H4 (cell line): Measurements from ENCODE around the gene FAM118B. TPM values are rescaled to one million over a fixed set of nuclear protein-coding genes. Genes with fewer than 3 reads are reported as not detected.
"Not testable (repeated sequence)": the region's sequence is repeated elsewhere in the genome, so short reads cannot be mapped to it uniquely, and the experiment has no call there.

ENCODE experiments used
- DNase-seq: peaks from one replicate; pipeline ENCODE4 v3.0.0-alpha.2; 2015; ENCODE audit warnings: low spot score
- total RNA-seq: library from RNA; depleted of rRNA; stranded (reverse); fragments of >200 nt; shearing (Covaris generic); gene quantifications from 2 replicates; pipeline ENCODE4 v1.2.3, GENCODE V29; 2014

The FAM118B gene
- total RNA-seq, 1 experiment from 2014 or later = 41.8 TPM

DNA sequence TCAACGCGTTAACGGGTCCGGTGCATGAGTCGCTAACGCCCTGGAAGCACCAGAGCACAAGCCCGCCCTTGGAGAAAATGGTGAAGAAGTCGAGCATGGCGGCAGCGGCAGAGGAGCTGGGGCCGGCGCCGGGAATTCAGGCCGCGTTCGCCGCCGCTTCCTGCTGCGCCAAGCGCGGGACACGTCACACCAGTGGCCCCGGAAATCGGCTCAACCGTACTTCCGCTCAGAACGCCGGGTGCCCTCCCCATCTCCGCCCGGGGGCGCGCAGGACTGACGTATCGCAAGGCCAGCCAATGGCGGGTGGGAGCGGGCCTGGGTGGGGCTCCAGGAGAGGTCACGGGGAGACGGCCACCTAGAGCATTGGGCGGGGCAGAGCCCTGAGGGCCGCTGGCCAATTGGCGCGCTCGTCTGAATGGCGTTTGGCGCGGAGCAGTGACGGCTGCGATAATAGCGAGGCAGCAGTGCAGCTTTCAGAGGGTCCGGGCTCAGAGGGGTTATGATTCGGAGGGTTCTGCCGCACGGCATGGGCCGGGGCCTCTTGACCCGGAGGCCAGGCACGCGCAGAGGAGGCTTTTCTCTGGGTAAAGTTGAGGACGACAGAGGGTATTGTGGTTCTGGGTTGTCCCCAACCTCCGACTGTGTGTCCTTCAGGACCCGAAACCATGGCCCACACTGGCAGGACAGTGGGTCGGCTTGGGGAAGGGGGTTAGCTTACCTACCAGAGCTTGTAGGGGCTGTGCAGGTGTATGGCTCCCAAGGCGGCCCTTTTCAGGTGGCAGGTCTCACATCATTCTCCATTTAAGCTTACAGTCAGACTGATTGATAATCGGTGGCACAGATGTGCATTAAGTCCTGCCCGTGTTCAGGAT, 57.4 kb downstream of the FAM118B start, which contains the start of the genes FOXRED1 and SRPRA:
Gene FOXRED1 (plus strand): TSS at position 447 of the 872 bp plus-strand sequence. CDS start 53 bp downstream, at position 500.
Gene SRPRA (minus strand): TSS at position 188 of the 872 bp plus-strand sequence. CDS start 91 bp downstream, at position 97.
- peak; percentile 98 for DNase-seq

DNA sequence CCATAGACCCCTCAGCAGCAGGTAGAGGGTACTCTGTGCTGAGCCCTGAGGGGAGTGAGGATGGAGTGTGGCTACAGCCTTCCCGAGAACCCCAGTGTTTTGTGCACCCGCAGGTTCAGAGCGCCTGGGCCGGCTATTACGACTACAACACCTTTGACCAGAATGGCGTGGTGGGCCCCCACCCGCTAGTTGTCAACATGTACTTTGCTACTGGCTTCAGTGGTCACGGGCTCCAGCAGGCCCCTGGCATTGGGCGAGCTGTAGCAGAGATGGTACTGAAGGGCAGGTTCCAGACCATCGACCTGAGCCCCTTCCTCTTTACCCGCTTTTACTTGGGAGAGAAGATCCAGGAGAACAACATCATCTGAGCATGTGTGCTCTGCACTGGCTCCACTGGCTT, 65.7 kb downstream of the FAM118B start:
- DNase-seq = no peak

DNA sequence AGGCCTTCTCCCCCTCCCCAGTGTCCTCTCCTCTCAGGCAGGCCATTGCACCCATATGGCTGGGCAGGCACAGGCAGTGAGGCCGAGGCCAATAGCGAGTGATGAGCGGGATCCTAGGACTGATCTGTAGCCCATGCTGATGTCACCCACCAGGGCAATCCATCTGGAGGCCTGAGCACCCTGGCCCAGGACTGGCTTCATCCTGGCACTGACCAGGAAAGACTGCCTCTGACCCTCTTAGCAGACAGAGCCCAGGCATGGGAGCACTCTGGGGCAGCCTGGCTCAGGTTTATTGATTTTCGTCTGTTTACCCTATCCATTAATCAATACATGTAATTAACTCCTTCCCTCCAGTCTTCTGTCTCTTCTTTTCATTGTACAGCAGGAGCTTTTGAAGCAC, 66.2 kb downstream of the FAM118B start:
- no peak for DNase-seq

DNA sequence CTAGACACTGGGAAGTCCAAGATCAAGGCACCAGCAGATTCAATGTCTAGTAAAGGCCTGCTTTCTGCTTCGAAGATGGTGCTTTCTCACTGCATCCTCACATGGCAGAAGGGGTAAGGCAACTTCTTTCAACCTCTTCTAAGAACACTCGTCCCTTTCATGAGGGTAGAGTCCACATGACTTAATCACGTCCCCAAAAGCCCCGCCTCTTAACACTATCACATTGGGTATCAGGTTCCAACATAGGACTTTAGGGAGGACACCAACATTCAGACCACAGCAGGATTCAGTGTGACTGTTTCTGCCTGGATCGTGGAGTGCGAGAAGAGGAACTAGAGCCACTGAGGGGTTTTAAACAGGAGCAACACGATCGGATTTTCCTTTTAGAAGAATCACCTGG, 67.6 kb downstream of the FAM118B start:
- DNase-seq = no peak

DNA sequence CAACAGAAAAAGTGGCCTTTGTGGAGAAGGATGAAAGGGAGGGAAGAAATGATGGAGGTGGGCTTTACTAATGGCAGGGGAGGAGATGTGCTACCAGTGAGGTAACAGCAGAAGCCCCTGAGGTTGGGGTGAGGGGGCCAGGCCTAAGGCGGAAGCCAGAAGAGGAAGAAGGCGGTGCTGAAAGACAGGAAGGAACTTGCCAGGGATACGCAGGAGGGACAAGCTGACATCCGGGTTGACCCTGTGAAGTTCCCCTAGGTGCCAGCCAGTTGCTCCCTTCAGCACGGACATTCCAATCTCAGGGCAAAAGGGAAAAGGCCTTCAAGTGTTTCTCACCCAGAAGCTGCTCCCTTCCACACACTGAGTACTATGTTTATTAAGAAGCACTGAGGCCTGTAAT, 69.0 kb downstream of the FAM118B start:
- no peak for DNase-seq

DNA sequence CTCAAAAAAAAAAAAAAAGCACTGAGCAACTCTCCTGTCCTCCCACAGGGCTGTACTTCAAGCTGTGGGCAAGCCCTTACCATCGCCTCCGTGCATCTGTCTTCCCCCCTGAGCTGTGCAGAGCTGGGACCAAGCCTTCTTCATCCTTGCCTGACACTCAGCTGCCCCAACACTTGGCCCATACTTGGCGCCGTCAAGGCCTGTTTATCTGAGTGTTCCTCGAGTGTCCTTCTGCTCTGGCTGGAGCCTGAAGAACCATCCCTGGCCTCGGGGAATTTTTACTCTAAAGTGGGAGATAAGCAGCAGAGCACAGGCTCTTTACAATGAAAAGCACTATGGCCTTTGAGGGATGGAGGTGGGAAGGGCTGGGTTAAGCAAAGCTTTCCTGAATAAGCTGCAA, 69.7 kb downstream of the FAM118B start:
- DNase-seq = no peak

DNA sequence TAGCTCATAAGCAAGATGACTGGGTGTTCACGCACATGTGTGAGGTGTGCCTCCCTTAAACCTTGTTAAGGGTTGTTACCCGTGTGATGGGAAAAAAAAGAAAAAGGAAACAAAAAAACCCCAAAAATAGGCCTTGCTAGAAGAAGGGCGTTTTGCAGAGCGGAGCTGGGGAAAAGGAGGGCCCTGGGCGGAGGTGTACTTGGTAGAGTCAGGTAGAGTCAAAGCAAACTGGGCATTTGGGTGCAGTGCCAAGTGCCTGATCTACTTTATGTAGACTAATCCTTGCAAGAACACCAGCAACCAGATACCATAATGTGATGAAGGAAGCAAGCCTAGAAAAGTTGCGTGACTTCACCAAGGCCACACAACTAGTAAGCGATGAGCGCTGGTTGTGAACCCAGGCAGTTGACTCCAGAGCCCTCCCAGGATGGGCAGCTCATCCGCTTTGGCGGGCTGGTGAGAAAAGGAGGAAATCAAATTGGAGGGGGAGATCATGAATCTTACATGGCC, 70.1 kb downstream of the FAM118B start:
- no peak for DNase-seq

DNA sequence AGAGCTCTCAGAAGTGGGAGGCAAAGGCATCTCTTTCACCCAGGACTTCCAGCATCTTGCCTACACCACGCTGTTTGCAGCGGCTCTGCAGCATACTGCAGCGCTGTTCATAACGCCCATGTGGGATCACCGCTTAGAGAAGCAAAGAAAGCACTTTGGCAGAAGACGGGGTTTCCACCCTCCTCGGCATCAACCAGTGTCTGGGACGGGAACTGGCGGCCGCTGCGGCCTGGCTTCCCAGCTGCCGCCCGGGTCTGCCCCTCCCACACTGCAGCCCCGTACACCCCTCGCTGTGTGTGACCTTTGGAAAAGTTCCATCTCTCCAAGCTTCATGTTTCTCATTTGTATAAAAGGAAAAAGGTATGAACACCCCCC, 70.8 kb downstream of the FAM118B start:
- DNase-seq = no peak

DNA sequence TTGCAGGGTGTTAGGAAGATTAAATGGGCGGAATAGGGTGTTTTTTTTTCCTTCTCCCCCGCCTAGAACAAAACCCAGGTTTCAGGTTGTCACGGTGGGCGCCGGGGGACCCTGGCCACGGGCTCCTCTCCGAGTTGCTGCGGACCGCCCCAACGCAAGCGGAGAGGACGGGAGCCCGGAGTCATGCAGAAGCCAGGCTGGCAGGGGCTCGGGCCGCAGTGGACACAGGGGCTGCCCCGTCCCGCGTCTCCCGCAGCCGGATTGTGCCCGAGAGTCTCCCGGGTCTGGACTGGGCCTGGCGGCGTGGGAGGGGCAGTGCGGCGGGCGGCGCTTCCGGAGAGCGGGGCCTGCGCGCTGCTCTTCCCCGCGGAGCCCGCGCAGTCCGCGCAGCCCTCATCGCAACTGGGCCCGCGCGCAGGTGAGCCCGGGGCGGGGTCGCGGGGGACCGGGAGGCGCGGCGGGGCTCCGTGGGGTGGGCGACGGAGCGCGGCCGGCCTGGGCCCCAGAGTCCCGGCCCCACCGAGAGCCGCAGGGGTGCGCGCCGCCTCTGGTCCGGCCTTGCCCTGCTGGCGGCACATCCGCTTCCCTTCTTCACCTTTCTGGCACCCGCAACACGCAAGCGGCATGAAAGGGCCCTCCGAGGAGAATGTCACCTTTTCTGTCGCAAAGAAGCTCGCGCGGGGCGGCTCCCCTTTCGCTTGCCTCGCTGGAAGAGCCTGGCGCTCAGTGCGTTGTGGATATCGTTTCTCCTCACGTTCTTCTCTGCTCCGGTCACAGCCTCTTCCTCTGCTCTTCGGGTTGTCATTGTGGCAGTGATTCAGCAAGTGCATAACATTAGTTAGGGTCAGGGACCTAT, 71.4 kb downstream of the FAM118B start, which contains the start of gene TIRAP:
Gene TIRAP (plus strand): TSS at position 358 of the 856 bp plus-strand sequence. CDS start 7,802 bp downstream, outside the sequence.
- DNase-seq = no peak

DNA sequence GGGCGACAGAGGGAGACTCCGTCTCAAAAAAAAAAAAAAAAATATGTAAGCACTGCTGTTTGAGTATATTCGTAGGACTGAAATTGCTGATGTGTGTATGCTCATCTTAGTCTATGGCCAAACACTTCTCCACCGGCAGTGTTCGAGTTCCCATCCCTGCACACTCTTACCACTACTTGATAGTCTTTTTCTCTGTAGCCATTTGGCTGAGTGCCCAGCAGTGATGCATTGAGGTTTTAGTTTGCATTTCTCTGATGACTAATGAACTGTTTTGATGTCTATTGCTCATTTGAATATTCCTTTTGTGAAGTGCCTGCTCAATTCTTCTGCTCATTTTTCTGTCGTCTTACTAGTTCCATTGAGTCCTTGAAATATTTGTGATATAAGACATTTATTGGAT, 73.2 kb downstream of the FAM118B start:
- DNase-seq = peak; percentile 90

DNA sequence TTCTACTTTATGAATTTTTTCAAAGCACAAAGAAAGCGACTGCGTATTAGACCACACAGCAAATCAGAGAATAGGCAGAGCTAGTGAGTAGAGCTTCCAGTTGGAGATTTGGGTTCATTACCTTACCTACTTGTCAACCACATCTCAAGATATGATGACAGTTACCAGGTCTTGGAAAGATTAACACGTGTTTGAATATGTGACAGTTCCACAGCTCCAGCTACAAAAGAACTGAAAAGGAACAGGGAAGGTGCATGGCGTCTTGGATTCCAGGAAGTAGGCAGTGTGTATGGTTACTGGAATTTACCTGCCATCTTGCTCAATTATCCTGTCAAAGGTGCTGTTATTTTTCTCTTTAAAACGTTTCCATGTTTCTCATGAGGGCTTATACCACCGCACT, 76.7 kb downstream of the FAM118B start:
- DNase-seq = no peak

DNA sequence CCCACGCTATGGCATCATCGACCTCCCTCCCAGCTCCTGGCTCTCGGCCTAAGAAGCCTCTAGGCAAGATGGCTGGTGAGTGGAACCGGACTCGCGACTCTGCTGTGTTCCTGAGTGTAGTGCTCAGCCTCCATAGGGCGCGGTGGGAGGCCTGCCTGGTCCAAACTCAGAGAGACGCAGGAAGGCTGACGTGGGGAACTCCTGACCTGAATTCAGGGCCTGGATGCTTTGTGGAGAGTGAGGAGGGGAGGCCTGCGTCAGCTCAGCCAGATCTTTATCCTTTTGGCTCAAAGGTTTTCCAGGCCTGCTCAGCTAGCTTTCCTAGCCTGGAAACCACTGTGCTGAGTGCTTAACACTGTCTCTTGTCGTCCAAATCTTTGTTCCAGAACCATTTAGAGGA, 79.3 kb downstream of the FAM118B start:
- DNase-seq = no peak

DNA sequence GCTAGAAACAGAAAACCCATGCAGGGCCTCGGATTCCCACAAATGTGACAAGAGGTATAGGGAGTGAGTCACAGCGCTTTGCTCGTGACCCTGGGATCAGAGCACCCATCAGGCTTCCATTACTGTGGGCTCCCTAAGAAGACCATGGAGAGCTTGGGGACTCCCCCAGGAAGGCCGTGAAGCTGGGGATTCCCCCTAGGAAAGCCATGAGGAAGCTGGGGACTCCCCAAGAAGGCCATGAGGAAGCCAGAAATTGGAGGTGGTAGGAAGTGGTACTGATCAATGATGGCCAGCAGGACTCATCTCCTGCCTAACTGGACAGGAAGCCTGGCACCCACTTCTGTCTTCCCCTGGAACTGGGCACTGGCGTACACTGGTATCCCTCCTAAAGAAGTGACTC, 82.1 kb downstream of the FAM118B start:
- no peak for DNase-seq

DNA sequence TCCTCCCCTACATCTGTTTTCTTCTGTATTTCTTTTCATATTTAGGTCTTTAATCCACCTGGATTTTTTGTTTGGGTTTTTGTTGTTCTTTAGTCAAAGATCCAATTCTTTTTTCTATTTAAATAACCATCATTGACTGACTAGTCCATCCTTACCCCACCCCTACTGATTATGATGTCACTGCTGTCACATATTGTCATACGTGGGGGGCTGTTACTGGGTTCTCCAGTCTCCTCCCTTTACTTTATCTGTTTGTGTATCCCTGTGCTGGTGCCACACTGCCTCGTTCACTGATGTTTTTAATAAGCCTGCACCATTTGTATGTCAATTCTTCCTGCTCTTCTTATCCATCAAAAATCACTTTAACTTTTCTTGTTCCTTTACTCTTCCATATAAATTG, 85.4 kb downstream of the FAM118B start:
- DNase-seq = no peak

DNA sequence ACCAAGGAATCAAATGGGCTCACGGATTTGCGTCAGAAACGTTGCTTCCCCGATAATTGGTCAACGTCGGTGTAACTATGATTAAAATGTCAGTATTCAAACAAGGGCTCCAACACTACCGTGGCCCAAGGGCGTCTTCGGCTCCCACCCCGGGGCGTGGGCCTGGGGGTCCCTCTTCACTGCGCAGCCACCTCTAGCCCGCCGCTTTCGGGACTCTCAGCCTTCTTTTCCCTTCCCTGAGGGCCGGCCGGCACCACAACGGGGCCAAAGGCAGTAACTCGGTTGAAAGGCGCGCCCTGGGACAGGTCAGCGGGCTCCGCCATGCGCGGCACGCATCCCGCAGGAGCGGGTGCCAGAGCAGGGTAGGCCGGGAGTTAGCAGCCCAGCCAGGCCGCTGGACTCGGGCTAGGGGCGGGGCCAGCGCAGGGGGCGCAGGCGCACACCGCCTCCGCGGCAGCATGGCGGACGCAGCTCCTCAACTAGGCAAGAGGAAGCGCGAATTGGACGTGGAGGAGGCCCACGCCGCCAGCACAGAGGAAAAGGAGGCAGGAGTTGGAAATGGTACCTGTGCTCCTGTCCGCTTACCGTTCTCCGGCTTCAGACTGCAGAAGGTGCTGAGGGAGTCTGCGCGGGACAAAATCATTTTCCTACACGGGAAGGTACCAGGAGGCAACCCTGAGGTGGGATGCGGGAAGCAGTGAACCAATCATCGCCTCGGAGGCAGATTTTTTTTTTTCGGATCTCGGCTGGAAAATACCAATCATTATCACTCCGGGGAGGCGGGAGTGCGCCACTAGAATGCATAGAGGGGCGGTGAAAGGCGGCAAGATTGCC, 92.3 kb downstream of the FAM118B start, which contains the start of gene DCPS:
Gene DCPS (plus strand): TSS at position 438 of the 834 bp plus-strand sequence. CDS start 21 bp downstream, at position 459.
- DNase-seq = peak; percentile 83

DNA sequence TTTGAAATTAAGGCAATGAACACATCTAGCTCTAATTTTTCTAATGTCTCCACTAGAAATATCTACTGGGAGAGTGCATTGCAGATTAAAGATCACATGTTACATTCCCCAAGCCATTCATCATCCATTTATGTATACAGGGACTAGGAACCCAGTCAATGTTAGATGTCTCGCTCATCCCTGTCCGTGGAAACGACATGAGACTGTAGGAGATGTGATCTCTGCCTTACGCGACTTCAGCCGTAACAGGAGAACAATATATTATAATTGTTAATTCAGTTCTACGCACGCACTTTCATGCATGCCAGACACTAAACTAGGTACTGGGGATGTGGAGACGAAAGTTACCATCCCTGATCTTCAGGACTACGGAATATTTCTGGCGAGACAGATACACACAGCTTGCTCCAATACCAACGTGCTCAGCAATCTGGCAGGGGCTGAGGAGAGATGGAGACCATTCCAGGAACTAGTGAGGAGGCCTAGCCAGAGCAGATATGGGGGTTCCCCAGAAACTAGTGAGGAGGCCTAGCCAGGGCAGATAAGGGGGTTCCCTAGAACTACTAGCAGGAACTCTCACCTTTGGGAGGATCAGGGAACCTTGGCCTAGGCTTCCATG, 93.0 kb downstream of the FAM118B start:
- no peak for DNase-seq

DNA sequence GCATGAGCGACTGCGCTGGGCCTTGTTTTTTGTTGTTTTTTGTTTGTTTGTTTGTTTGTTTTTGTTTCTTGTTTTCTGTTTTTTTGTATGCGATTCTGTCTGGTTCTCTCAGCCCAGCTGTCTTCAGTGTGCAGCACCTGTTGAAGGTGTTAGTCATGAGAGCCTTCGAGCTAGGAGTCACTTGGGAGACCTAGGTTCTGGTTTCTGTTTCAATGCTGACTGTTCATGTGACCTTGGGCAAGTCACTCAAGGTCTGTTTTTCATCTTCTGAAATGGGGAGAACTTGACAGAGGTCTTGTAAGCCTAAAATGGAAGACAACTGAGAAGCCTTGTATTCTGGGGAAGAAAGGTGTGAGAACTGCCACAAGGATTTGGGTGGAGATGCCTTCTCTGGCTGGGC, 94.1 kb downstream of the FAM118B start:
- DNase-seq = no peak

DNA sequence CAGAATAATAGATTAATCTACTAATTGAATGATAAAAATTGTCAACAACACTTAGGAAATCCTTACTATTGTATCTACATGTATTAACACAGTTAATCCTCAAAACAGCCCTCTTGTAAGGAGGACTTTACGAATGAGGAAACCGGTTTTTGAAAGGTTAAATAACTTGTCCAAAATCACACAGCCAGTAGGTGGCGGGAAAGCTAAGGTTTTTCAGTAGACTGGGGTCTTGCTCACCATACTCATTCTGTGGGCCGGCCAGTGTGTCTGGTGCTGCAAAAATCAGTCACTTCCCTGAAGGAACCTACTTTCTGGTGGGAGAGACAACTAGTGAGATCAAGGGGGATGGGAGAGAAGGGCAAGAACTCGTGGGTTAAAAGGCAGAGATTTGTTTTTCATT, 96.1 kb downstream of the FAM118B start:
- DNase-seq = no peak

DNA sequence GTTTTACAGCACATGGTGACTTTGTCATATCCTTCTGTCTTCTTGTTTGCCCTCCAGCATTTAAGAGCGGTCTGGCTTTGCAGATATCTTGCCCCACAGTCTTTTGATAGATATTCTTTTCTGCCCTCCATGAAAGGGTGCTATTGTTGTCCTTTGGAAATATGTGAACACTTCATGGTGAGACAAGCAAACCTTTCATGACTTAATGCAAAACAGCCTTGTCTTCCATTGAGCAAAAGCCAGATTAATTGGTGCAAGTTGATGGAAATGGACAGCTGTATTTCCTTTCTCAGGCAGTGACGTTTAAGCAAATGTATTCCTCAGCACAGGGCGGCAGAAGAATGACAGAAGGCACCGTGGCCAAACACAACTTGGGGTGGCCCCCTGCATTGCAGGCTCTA, 96.7 kb downstream of the FAM118B start:
- DNase-seq = no peak

DNA sequence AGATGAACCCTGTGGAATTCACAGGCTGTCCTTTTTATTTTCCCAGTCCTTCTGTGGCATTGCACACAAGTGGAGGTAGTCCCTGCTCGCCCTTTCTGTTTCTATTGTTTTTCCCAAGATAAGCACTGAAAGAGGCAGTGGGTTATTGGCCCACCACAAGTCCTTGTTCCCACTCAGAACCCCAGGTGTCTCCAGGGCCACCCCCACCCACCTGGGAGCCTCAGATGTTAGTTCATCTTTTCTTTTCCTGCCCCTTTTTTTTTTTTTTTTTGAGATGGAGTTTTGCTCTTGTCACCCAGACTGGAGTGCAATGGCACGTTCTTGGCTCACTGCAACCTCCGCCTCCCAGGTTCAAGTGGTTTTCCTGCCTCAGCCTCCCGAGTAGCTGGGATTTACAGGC, 97.2 kb downstream of the FAM118B start:
- not testable (repeated sequence) for DNase-seq
